Endodermal cell (in vitro differentiated cells): Measurements from ENCODE around the gene CYP2F1. TPM values are rescaled to one million over a fixed set of nuclear protein-coding genes. Genes with fewer than 3 reads are reported as not detected.
A peak's percentile ranks its signal among the peaks of the same experiment; 100 is the strongest.
"Not testable (repeated sequence)": the region's sequence is repeated elsewhere in the genome, so short reads cannot be mapped to it uniquely, and the experiment has no call there.

Source experiments
- DNase-seq: peaks from one replicate; pipeline ENCODE4 v3.0.0-alpha.2; 2017
- H3K27ac ChIP-seq: 2 replicates; pipeline ENCODE4 v1.5.1; 2013; ENCODE audit warnings: mild to moderate bottlenecking, low read depth, low read length, moderate library complexity
- H3K27me3 ChIP-seq: 2 replicates; pipeline ENCODE4 v1.6.1; 2013; ENCODE audit warnings: mild to moderate bottlenecking, low read length, moderate library complexity; ENCODE audit not compliant: insufficient read depth, control insufficient read depth, poor library complexity, severe bottlenecking
- H3K36me3 ChIP-seq: 2 replicates; pipeline ENCODE4 v1.7.0; 2013; ENCODE audit warnings: mild to moderate bottlenecking, low read length, moderate library complexity; ENCODE audit not compliant: control insufficient read depth, insufficient read depth
- H3K4me1 ChIP-seq: one replicate; pipeline ENCODE4 v1.7.0; 2013; ENCODE audit warnings: low read length; ENCODE audit not compliant: control insufficient read depth, insufficient read depth
- H3K4me3 ChIP-seq: 2 replicates; pipeline ENCODE4 v1.5.1; 2013; ENCODE audit warnings: mild to moderate bottlenecking, low read length, moderate library complexity
- H3K9ac ChIP-seq: 2 replicates; pipeline ENCODE4 v1.6.1; 2013; ENCODE audit warnings: mild to moderate bottlenecking, low read length, moderate library complexity; ENCODE audit not compliant: poor library complexity, severe bottlenecking; ENCODE audit errors: extremely low read depth
- H3K9me3 ChIP-seq: 2 replicates; pipeline ENCODE4 v1.6.1; 2013; ENCODE audit warnings: mild to moderate bottlenecking, low read length, moderate library complexity; ENCODE audit not compliant: control insufficient read depth
- H3K27ac Mint-ChIP-seq: 2 replicates; pipeline ENCODE4 v1.8.0; 2020; ENCODE audit warnings: mixed read lengths
- H3K27me3 Mint-ChIP-seq: 2 replicates; pipeline ENCODE4 v1.8.0; 2021; ENCODE audit warnings: mild to moderate bottlenecking, mixed read lengths; ENCODE audit not compliant: insufficient read depth
- H3K36me3 Mint-ChIP-seq: 2 replicates; pipeline ENCODE4 v1.8.0; 2020; ENCODE audit warnings: low read depth, mixed read lengths
- H3K4me1 Mint-ChIP-seq: 2 replicates; pipeline ENCODE4 v1.8.0; 2020; ENCODE audit warnings: mixed read lengths
- H3K4me3 Mint-ChIP-seq: 2 replicates; pipeline ENCODE4 v1.8.0; 2020; ENCODE audit warnings: mild to moderate bottlenecking, moderate library complexity, mixed read lengths
- H3K9me3 Mint-ChIP-seq: 2 replicates; pipeline ENCODE4 v1.8.0; 2020; ENCODE audit warnings: mild to moderate bottlenecking, mixed read lengths
- WGBS, 2 experiments: methylation state at CpG; one replicate each; pipeline versions ENCODE4 v1.1.5 to v1.1.7; 2013; ENCODE audit warnings: missing lambda C conversion rate in 2 of 2, mixed read lengths in 1 of 2; ENCODE audit not compliant: insufficient coverage in 1 of 2, insufficient read length in 1 of 2; 5-methylcytosine and 5-hydroxymethylcytosine counted together
- total RNA-seq, 2 donors: library from RNA; stranded (reverse); fragmentation: NEBNext Ultra II Directional in 1 of 2; extraction: Animal tissue kit (Norgen Biotek cat#: 25700) in 1 of 2; gene quantifications; 2 replicates in 1 of 2; 3 replicates in 1 of 2; pipeline ENCODE4 v1.2.1, GENCODE V29; 2021
- TF ChIP-seq, protein P1 (sequence below): fragments of 200-600 bp; sonication (generic); conservative IDR thresholded peaks from 2 replicates; pipeline ENCODE4 v1.5.0; 2021; ENCODE audit warnings: antibody characterized with exemption, mild to moderate bottlenecking

Gene CYP2F1
- total RNA-seq, 2 donors from 2014 or later, result not detected

DNA sequence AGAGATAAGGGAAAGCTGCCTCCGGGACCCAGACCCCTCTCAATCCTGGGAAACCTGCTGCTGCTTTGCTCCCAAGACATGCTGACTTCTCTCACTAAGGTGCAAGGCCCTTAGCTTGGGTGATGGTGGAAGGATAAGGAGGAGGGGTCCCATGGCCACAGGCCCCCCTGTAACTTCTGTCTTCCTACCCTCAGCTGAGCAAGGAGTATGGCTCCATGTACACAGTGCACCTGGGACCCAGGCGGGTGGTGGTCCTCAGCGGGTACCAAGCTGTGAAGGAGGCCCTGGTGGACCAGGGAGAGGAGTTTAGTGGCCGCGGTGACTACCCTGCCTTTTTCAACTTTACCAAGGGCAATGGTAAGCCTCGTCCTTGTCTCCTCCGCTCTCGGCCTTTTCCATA, 2.0 kb downstream of the CYP2F1 start:
- no peaks in the 10 kb centered on the region for H3K36me3 Mint-ChIP-seq
- Histone ChIP-seq H3K27ac (no peak overlapping the region), H3K36me3 (no peaks in the 10 kb centered on the region), H3K27me3 (no peaks in the 10 kb centered on the region), H3K9me3 (peaks cover 18% of the 10 kb centered on the region), H3K4me1 (no peaks in the 10 kb centered on the region), H3K9ac (no peak overlapping the region), H3K4me3 (no peak overlapping the region)
- H3K4me3 Mint-ChIP-seq, result no peak overlapping the region
- no peak for DNase-seq
- peaks cover 48% of the 10 kb centered on the region for H3K27me3 Mint-ChIP-seq
- peaks cover 27% of the 10 kb centered on the region for H3K9me3 Mint-ChIP-seq
- no peaks in the 10 kb centered on the region for H3K4me1 Mint-ChIP-seq
- H3K27ac Mint-ChIP-seq, result no peak overlapping the region
- WGBS, 2 experiments, result 92% methylated on average over 8 of the region's 8 CpGs; no CpG with 5 or more reads in 1 of the 2 experiments
- TF ChIP-seq, protein P1, sequence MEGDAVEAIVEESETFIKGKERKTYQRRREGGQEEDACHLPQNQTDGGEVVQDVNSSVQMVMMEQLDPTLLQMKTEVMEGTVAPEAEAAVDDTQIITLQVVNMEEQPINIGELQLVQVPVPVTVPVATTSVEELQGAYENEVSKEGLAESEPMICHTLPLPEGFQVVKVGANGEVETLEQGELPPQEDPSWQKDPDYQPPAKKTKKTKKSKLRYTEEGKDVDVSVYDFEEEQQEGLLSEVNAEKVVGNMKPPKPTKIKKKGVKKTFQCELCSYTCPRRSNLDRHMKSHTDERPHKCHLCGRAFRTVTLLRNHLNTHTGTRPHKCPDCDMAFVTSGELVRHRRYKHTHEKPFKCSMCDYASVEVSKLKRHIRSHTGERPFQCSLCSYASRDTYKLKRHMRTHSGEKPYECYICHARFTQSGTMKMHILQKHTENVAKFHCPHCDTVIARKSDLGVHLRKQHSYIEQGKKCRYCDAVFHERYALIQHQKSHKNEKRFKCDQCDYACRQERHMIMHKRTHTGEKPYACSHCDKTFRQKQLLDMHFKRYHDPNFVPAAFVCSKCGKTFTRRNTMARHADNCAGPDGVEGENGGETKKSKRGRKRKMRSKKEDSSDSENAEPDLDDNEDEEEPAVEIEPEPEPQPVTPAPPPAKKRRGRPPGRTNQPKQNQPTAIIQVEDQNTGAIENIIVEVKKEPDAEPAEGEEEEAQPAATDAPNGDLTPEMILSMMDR, result no peak

DNA sequence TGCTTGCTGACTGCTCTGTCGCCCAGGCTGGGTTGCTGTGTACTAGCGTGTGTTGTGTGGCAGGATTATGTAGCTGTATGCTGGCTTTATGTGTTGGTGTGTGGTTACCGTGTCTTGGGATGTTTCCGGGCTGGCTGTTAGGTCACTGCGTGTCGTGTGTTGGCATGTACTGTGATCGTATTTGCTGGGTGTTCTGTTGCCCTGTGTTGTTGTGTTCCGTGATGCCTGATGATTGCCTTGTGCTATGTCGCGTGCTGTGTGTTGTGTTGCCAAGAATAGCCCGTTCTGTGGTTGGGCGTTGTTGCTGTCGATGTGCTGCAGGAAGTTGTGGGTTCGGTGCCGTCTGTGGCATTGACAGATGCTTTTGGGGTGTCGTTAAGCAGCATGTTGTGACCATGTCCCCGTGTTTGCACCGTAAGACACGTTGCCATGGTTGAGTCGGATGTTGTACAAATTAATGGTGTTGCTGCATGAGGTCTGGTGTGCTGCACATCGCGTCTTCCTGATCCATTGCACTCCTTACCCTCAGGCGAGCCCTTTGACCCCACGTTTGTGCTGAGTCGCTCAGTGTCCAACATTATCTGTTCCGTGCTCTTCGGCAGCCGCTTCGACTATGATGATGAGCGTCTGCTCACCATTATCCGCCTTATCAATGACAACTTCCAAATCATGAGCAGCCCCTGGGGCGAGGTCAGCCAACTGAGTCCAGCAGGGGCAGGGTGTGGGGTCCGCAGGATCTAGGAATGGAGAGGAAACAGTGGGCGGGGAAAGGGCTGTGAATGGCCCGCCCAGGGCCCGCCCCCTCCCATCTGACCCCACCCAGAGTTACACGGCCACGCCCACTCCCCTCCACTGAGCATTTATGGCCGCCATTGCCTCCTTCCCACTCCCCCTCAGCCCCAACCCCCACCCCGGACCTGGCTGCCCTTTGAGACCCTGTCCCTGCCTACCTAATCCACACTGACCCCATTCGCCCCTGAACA, 7.0 kb downstream of the CYP2F1 start:
- H3K27ac Mint-ChIP-seq, result not testable (repeated sequence)
- 93% methylated on average over 17 to 36 of the region's 41 CpGs for WGBS, 2 experiments

DNA sequence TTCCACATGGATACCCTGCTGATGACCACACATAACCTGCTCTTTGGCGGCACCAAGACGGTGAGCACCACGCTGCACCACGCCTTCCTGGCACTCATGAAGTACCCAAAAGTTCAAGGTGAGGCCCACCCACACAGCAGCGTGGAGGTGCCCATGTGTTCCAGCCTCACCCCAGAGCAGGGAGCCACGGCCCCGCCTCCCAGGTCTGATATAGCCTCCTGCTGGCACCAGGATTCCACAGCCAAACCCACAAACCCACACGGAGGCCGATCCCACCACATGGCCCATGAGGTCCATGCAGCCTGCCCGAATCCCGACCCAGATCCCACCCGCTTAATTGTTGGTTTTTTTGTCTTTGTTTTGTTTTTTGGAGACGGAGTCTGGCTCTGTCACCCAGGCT, 8.6 kb downstream of the CYP2F1 start:
- H3K27me3 Mint-ChIP-seq, result peaks cover 32% of the 10 kb centered on the region
- H3K9me3 Mint-ChIP-seq, H3K4me1 Mint-ChIP-seq, H3K27ac Mint-ChIP-seq, H3K9me3 ChIP-seq, H3K36me3 Mint-ChIP-seq, DNase-seq, H3K9ac ChIP-seq, H3K27ac ChIP-seq, H3K4me3 ChIP-seq, H3K27me3 ChIP-seq, H3K4me3 Mint-ChIP-seq, H3K4me1 ChIP-seq, H3K36me3 ChIP-seq: not testable (repeated sequence)
- 91% methylated on average over 7 to 13 of the region's 13 CpGs for WGBS, 2 experiments

More for the DNA sequence above, 7.0 kb downstream of the CYP2F1 start:
- H3K9me3 Mint-ChIP-seq, H3K9me3 ChIP-seq, H3K9ac ChIP-seq, H3K4me1 ChIP-seq, H3K36me3 ChIP-seq, H3K27me3 ChIP-seq, DNase-seq, H3K4me3 ChIP-seq, H3K36me3 Mint-ChIP-seq, H3K27ac ChIP-seq, H3K4me3 Mint-ChIP-seq, H3K4me1 Mint-ChIP-seq: not testable (repeated sequence)
- H3K27me3 Mint-ChIP-seq, result peaks cover 33% of the 10 kb centered on the region

DNA sequence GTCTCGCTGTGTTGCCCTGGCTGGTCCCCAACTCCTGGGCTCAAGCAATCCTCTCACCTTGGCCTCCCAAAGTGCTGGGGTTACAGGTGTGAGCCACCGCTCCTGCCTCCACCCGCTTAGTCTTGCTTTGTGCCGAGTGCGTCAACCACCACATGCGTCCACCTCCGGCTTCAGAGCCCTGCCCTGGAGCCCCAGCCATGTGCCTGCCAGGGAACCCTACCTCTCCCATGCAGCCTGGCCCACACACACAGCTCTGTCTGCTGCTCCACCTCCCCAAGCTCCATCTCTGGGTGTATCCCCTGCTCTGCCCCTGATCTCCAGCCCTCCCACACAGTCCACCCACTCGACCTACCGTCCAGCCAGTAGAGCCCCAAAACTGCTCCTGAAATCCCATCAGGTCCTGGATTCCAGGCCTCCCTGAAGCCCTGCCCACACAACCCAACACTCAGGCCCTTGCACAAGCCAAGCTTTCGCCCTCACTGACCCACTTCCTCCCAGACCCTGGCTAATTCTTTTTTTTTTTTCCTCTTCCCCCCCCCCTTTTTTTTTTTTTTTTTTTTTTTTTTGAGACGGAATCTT, 9.6 kb downstream of the CYP2F1 start:
- peaks cover 7% of the 10 kb centered on the region for H3K27me3 ChIP-seq

More for the DNA sequence above, 9.6 kb downstream of the CYP2F1 start:
- peak; percentile 11 for DNase-seq
- H3K4me3 ChIP-seq, result no peak overlapping the region
- no peak overlapping the region for H3K4me3 Mint-ChIP-seq
- H3K27ac Mint-ChIP-seq, result no peak overlapping the region
- no peak overlapping the region for H3K9ac ChIP-seq
- H3K27ac ChIP-seq, result no peak overlapping the region
- peaks cover 6% of the 10 kb centered on the region for H3K4me1 Mint-ChIP-seq
- peaks cover 3% of the 10 kb centered on the region for H3K9me3 Mint-ChIP-seq
- TF ChIP-seq, protein P1, result no peak
- H3K4me1 ChIP-seq, result no peaks in the 10 kb centered on the region
- H3K36me3 ChIP-seq, result no peaks in the 10 kb centered on the region
- H3K9me3 ChIP-seq, result no peaks in the 10 kb centered on the region
- WGBS, 2 experiments, result 93 to 95% methylated on average over 6 to 11 of the region's 11 CpGs
- H3K27me3 Mint-ChIP-seq, result peaks cover 37% of the 10 kb centered on the region
- no peaks in the 10 kb centered on the region for H3K36me3 Mint-ChIP-seq
